Endodermal cell (in vitro differentiated cells): ENCODE measurements around the gene KLF2. TPM values are rescaled to one million over a fixed set of nuclear protein-coding genes. Genes with fewer than 3 reads are reported as not detected.

ENCODE experiments used
- DNase-seq: peaks from one replicate; pipeline ENCODE4 v3.0.0-alpha.2; 2017
- H3K27ac ChIP-seq: 2 replicates; pipeline ENCODE4 v1.5.1; 2013; ENCODE audit warnings: mild to moderate bottlenecking, low read depth, low read length, moderate library complexity
- H3K27me3 ChIP-seq: 2 replicates; pipeline ENCODE4 v1.6.1; 2013; ENCODE audit warnings: mild to moderate bottlenecking, low read length, moderate library complexity; ENCODE audit not compliant: insufficient read depth, control insufficient read depth, poor library complexity, severe bottlenecking
- H3K36me3 ChIP-seq: 2 replicates; pipeline ENCODE4 v1.7.0; 2013; ENCODE audit warnings: mild to moderate bottlenecking, low read length, moderate library complexity; ENCODE audit not compliant: control insufficient read depth, insufficient read depth
- H3K4me1 ChIP-seq: one replicate; pipeline ENCODE4 v1.7.0; 2013; ENCODE audit warnings: low read length; ENCODE audit not compliant: control insufficient read depth, insufficient read depth
- H3K4me3 ChIP-seq: 2 replicates; pipeline ENCODE4 v1.5.1; 2013; ENCODE audit warnings: mild to moderate bottlenecking, low read length, moderate library complexity
- H3K9ac ChIP-seq: 2 replicates; pipeline ENCODE4 v1.6.1; 2013; ENCODE audit warnings: mild to moderate bottlenecking, low read length, moderate library complexity; ENCODE audit not compliant: poor library complexity, severe bottlenecking; ENCODE audit errors: extremely low read depth
- H3K9me3 ChIP-seq: 2 replicates; pipeline ENCODE4 v1.6.1; 2013; ENCODE audit warnings: mild to moderate bottlenecking, low read length, moderate library complexity; ENCODE audit not compliant: control insufficient read depth
- H3K27ac Mint-ChIP-seq: 2 replicates; pipeline ENCODE4 v1.8.0; 2020; ENCODE audit warnings: mixed read lengths
- H3K27me3 Mint-ChIP-seq: 2 replicates; pipeline ENCODE4 v1.8.0; 2021; ENCODE audit warnings: mild to moderate bottlenecking, mixed read lengths; ENCODE audit not compliant: insufficient read depth
- H3K36me3 Mint-ChIP-seq: 2 replicates; pipeline ENCODE4 v1.8.0; 2020; ENCODE audit warnings: low read depth, mixed read lengths
- H3K4me1 Mint-ChIP-seq: 2 replicates; pipeline ENCODE4 v1.8.0; 2020; ENCODE audit warnings: mixed read lengths
- H3K4me3 Mint-ChIP-seq: 2 replicates; pipeline ENCODE4 v1.8.0; 2020; ENCODE audit warnings: mild to moderate bottlenecking, moderate library complexity, mixed read lengths
- H3K9me3 Mint-ChIP-seq: 2 replicates; pipeline ENCODE4 v1.8.0; 2020; ENCODE audit warnings: mild to moderate bottlenecking, mixed read lengths
- CTCF ChIP-seq: fragments of 200-600 bp; sonication (generic); conservative IDR thresholded peaks from 2 replicates; pipeline ENCODE4 v1.5.0; 2021; ENCODE audit warnings: antibody characterized with exemption, mild to moderate bottlenecking
- WGBS, 2 experiments: methylation state at CpG; one replicate each; pipeline versions ENCODE4 v1.1.5 to v1.1.7; 2013; ENCODE audit warnings: missing lambda C conversion rate in 2 of 2, mixed read lengths in 1 of 2; ENCODE audit not compliant: insufficient coverage in 1 of 2, insufficient read length in 1 of 2; 5-methylcytosine and 5-hydroxymethylcytosine counted together
- total RNA-seq, 2 donors: library from RNA; stranded (reverse); fragmentation: NEBNext Ultra II Directional in 1 of 2; extraction: Animal tissue kit (Norgen Biotek cat#: 25700) in 1 of 2; gene quantifications; 2 replicates in 1 of 2; 3 replicates in 1 of 2; pipeline ENCODE4 v1.2.1, GENCODE V29; 2021

The KLF2 gene
- total RNA-seq, 2 donors from 2014 or later, result 0.22 to 1.4 TPM

DNA sequence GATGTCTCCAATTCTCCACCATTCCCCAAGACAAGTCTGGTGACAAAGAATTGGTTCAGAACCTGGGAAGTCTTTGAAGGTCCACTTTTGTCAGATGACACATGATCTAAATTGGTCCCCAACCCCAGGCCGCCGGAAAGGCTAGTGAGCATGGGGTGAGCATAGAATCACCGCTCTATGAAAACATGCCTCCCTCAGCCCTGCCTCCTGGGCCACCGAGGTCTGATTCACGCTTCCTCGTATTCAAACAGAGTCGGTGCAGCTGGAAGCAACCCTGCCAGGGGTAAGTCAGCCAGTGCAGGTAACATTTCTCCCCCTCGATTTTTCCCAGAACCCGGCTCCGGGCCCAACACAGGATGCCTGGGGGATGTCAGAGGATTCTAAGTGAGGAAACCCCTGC lies 33.9 kb upstream of the KLF2 start:
- no peaks in the 10 kb centered on the region for H3K4me1 ChIP-seq
- H3K9me3 ChIP-seq, result no peaks in the 10 kb centered on the region
- H3K4me3 ChIP-seq, result no peak overlapping the region
- TF ChIP-seq CTCF, result no peak
- no peak overlapping the region for H3K27ac Mint-ChIP-seq
- H3K27ac ChIP-seq, result no peak overlapping the region
- H3K27me3 Mint-ChIP-seq, result no peaks in the 10 kb centered on the region
- H3K4me3 Mint-ChIP-seq, result no peak overlapping the region
- no peaks in the 10 kb centered on the region for H3K36me3 ChIP-seq
- H3K9ac ChIP-seq, result no peak overlapping the region
- 85 to 90% methylated on average over 9 to 10 of the region's 10 CpGs for WGBS, 2 experiments
- H3K4me1 Mint-ChIP-seq, result peaks cover 10% of the 10 kb centered on the region
- no peaks in the 10 kb centered on the region for H3K36me3 Mint-ChIP-seq
- no peaks in the 10 kb centered on the region for H3K9me3 Mint-ChIP-seq
- H3K27me3 ChIP-seq, result no peaks in the 10 kb centered on the region
- DNase-seq, result no peak

DNA sequence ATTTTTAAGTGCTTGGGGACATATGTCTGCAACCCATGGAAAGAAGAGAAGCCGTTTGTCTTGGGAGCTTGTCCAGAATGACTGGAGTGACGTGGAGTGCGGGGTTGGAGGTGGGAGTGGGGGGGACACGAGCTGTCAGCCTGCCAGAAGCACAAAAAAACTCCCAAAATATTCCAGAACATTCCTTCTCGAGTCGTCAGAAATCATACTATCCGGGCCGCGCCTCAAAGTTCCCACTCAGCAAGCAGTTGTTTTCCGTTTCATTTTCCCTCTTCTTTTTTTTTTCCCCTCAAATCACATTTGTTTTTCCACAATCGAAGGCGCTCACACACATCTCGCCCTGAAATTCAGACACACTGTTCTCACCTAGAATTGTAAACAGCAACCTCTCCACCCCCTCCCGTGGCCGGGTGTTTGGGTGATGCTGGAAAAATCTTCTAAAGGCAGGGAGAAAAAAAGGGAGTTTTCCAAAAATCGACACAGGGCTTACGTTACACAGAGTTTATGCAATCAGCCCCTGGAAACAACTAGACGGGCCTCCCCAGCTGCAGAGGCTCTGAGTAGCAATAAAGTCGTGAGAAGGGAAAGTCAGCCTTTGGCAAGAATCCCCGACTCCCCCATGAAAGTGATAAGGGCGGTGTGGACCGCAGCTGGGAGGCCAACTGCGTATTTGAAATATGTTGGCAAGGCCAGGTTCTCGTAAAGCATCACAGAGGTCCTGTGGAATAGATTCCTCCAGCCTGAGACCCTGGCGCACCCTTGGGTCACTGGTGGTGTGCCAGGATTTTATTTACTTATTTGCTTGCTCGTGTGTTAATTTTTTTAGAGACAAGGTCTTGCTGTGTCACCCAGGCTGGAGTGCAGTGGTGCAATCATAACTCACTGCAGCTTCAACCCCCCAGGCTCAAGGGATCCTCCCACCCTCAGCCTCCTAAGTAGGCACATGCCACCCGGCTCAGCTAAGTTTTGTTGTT lies 31.2 kb upstream of the KLF2 start:
- H3K36me3 Mint-ChIP-seq, result no peaks in the 10 kb centered on the region
- no peak for TF ChIP-seq CTCF
- Histone ChIP-seq H3K27ac (no peak overlapping the region), H3K9me3 (no peaks in the 10 kb centered on the region), H3K27me3 (no peaks in the 10 kb centered on the region), H3K9ac (no peak overlapping the region), H3K4me1 (no peaks in the 10 kb centered on the region), H3K36me3 (no peaks in the 10 kb centered on the region), H3K4me3 (no peak overlapping the region)
- WGBS, 2 experiments, result 84 to 89% methylated on average over 20 to 27 of the region's 27 CpGs
- no peak for DNase-seq
- H3K4me1 Mint-ChIP-seq, result peaks cover 10% of the 10 kb centered on the region
- no peaks in the 10 kb centered on the region for H3K27me3 Mint-ChIP-seq
- no peaks in the 10 kb centered on the region for H3K9me3 Mint-ChIP-seq
- no peak overlapping the region for H3K27ac Mint-ChIP-seq
- no peak overlapping the region for H3K4me3 Mint-ChIP-seq

DNA sequence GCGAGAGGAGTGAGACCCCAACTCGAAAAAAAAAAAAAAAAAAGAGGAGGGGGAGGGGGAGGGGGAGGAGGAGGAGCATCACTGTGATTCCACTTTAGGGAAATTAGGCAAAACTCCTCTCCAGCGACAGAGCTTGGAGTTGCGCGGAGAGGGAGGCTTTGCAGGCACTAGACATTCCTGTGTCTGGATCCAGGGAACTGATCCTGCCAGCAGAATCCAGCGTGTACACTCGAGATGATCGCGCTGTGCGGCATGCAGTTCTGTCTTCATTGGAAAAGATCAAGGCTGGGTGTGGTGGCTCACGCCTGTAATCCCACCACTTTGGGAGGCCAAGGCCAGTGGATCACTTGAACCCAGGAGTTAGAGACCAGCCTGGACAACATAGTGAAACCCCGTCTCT lies 29.6 kb upstream of the KLF2 start:
- Histone ChIP-seq H3K4me1 (no peaks in the 10 kb centered on the region), H3K27ac (no peak overlapping the region), H3K27me3 (no peaks in the 10 kb centered on the region), H3K4me3 (no peak overlapping the region), H3K9ac (no peak overlapping the region), H3K36me3 (no peaks in the 10 kb centered on the region), H3K9me3 (no peaks in the 10 kb centered on the region)
- 83 to 91% methylated on average over 9 to 12 of the region's 12 CpGs for WGBS, 2 experiments
- peaks cover 2% of the 10 kb centered on the region for H3K27me3 Mint-ChIP-seq
- no peak overlapping the region for H3K4me3 Mint-ChIP-seq
- DNase-seq, result no peak
- peaks cover 7% of the 10 kb centered on the region for H3K4me1 Mint-ChIP-seq
- TF ChIP-seq CTCF, result no peak
- H3K27ac Mint-ChIP-seq, result no peak overlapping the region
- H3K36me3 Mint-ChIP-seq, result no peaks in the 10 kb centered on the region
- H3K9me3 Mint-ChIP-seq, result no peaks in the 10 kb centered on the region
